Measurements from ENCODE around the gene DMAC1.

Gene DMAC1

GRCh38 chr9:7819984-7820383 lies 20.4 kb upstream of the DMAC1 start:
- Histone ChIP-seq H3K36me3 (ENCODE audit: control insufficient read depth in 2 of 2, insufficient read depth in 2 of 2, low read length in 2 of 2) (no peaks in the 10 kb centered on the region), H3K9me3 (ENCODE audit: control insufficient read depth in 2 of 2, low read length in 2 of 2) (no peaks in the 10 kb centered on the region), H3K4me1 (ENCODE audit: control insufficient read depth in 2 of 2, insufficient read depth in 2 of 2, low read length in 2 of 2) (no peaks in the 10 kb centered on the region), H3K27me3 (ENCODE audit: control insufficient read depth in 2 of 2, insufficient read depth in 2 of 2, low read length in 2 of 2) (no peaks in the 10 kb centered on the region), H3K9ac (ENCODE audit: low read depth in 1 of 2, low read length in 2 of 2) (no peak overlapping the region), H3K27ac (ENCODE audit: low read depth in 2 of 2, low read length in 2 of 2) (no peak overlapping the region), H3K4me3 (ENCODE audit: low read length in 2 of 2) (no peak overlapping the region)

- Histone ChIP-seq H3K36me3 (ENCODE audit: control insufficient read depth in 2 of 2, insufficient read depth in 2 of 2, low read length in 2 of 2) (no peaks in the 10 kb centered on the region), H3K4me1 (ENCODE audit: control insufficient read depth in 2 of 2, insufficient read depth in 2 of 2, low read length in 2 of 2) (peaks cover 4 to 17% of the 10 kb centered on the region in 2 donors), H3K27me3 (ENCODE audit: control insufficient read depth in 2 of 2, insufficient read depth in 2 of 2, low read length in 2 of 2) (no peaks in the 10 kb centered on the region), H3K9me3 (ENCODE audit: control insufficient read depth in 2 of 2, low read length in 2 of 2) (no peaks in the 10 kb centered on the region), H3K27ac (ENCODE audit: low read depth in 2 of 2, low read length in 2 of 2) (no peak overlapping the region), H3K4me3 (ENCODE audit: low read length in 2 of 2) (no peak overlapping the region), H3K9ac (ENCODE audit: low read depth in 1 of 2, low read length in 2 of 2) (no peak overlapping the region)
Observed at GRCh38 chr9:7816021-7816420, 16.4 kb upstream of the DMAC1 start.

GRCh38 chr9:7813030-7813429 lies 13.5 kb upstream of the DMAC1 start:
- H3K27me3 ChIP-seq (ENCODE audit: control insufficient read depth in 2 of 2, insufficient read depth in 2 of 2, low read length in 2 of 2), result no peaks in the 10 kb centered on the region
- H3K27ac ChIP-seq (ENCODE audit: low read depth in 2 of 2, low read length in 2 of 2), result peak overlapping the region in 1 of 2 donors; percentile 31
- no peaks in the 10 kb centered on the region for H3K36me3 ChIP-seq (ENCODE audit: control insufficient read depth in 2 of 2, insufficient read depth in 2 of 2, low read length in 2 of 2)
- peaks cover 12 to 30% of the 10 kb centered on the region in 2 donors for H3K4me1 ChIP-seq (ENCODE audit: control insufficient read depth in 2 of 2, insufficient read depth in 2 of 2, low read length in 2 of 2)
- no peak overlapping the region for H3K4me3 ChIP-seq (ENCODE audit: low read length in 2 of 2)
- H3K9me3 ChIP-seq (ENCODE audit: control insufficient read depth in 2 of 2, low read length in 2 of 2), result no peaks in the 10 kb centered on the region
- H3K9ac ChIP-seq (ENCODE audit: low read depth in 1 of 2, low read length in 2 of 2), result no peak overlapping the region

- Histone ChIP-seq H3K4me1 (ENCODE audit: control insufficient read depth in 2 of 2, insufficient read depth in 2 of 2, low read length in 2 of 2) (peaks cover 12 to 30% of the 10 kb centered on the region in 2 donors), H3K27ac (ENCODE audit: low read depth in 2 of 2, low read length in 2 of 2) (peak overlapping the region; percentile 45 to 53), H3K4me3 (ENCODE audit: low read length in 2 of 2) (no peak overlapping the region), H3K27me3 (ENCODE audit: control insufficient read depth in 2 of 2, insufficient read depth in 2 of 2, low read length in 2 of 2) (no peaks in the 10 kb centered on the region), H3K9me3 (ENCODE audit: control insufficient read depth in 2 of 2, low read length in 2 of 2) (no peaks in the 10 kb centered on the region), H3K9ac (ENCODE audit: low read depth in 1 of 2, low read length in 2 of 2) (no peak overlapping the region), H3K36me3 (ENCODE audit: control insufficient read depth in 2 of 2, insufficient read depth in 2 of 2, low read length in 2 of 2) (no peaks in the 10 kb centered on the region)
Observed at GRCh38 chr9:7811677-7812076, 12.1 kb upstream of the DMAC1 start.

- Histone ChIP-seq H3K27ac (ENCODE audit: low read depth in 2 of 2, low read length in 2 of 2) (no peak overlapping the region), H3K9ac (ENCODE audit: low read depth in 1 of 2, low read length in 2 of 2) (no peak overlapping the region), H3K4me3 (ENCODE audit: low read length in 2 of 2) (no peak overlapping the region)
Observed at GRCh38 chr9:7802666-7803065, 3.1 kb upstream of the DMAC1 start.

GRCh38 chr9:7799944-7800285 lies 337 bp upstream of the DMAC1 start:
- Histone ChIP-seq H3K9ac (ENCODE audit: low read depth in 1 of 2, low read length in 2 of 2) (peak overlapping the region in 1 of 2 donors; percentile 75), H3K4me1 (ENCODE audit: control insufficient read depth in 2 of 2, insufficient read depth in 2 of 2, low read length in 2 of 2) (peaks cover 4 to 7% of the 10 kb centered on the region in 2 donors), H3K27ac (ENCODE audit: low read depth in 2 of 2, low read length in 2 of 2) (peak overlapping the region in 1 of 2 donors; percentile 86), H3K27me3 (ENCODE audit: control insufficient read depth in 2 of 2, insufficient read depth in 2 of 2, low read length in 2 of 2) (no peaks in the 10 kb centered on the region), H3K9me3 (ENCODE audit: control insufficient read depth in 2 of 2, low read length in 2 of 2) (no peaks in the 10 kb centered on the region), H3K36me3 (ENCODE audit: control insufficient read depth in 2 of 2, insufficient read depth in 2 of 2, low read length in 2 of 2) (peaks cover 10 to 11% of the 10 kb centered on the region in 2 donors), H3K4me3 (ENCODE audit: low read length in 2 of 2) (peak overlapping the region; percentile 75 to 91)

More at GRCh38 chr9:7802666-7803065, 3.1 kb upstream of the DMAC1 start:
- Histone ChIP-seq H3K4me1 (ENCODE audit: control insufficient read depth in 2 of 2, insufficient read depth in 2 of 2, low read length in 2 of 2) (peaks cover 4 to 7% of the 10 kb centered on the region in 2 donors), H3K36me3 (ENCODE audit: control insufficient read depth in 2 of 2, insufficient read depth in 2 of 2, low read length in 2 of 2) (no peaks in the 10 kb centered on the region), H3K27me3 (ENCODE audit: control insufficient read depth in 2 of 2, insufficient read depth in 2 of 2, low read length in 2 of 2) (no peaks in the 10 kb centered on the region), H3K9me3 (ENCODE audit: control insufficient read depth in 2 of 2, low read length in 2 of 2) (no peaks in the 10 kb centered on the region)

GRCh38 chr9:7794196-7794595 lies 5.4 kb downstream of the DMAC1 start:
- Histone ChIP-seq H3K36me3 (ENCODE audit: control insufficient read depth in 2 of 2, insufficient read depth in 2 of 2, low read length in 2 of 2) (peaks cover 17 to 26% of the 10 kb centered on the region in 2 donors), H3K27me3 (ENCODE audit: control insufficient read depth in 2 of 2, insufficient read depth in 2 of 2, low read length in 2 of 2) (no peaks in the 10 kb centered on the region), H3K4me1 (ENCODE audit: control insufficient read depth in 2 of 2, insufficient read depth in 2 of 2, low read length in 2 of 2) (peaks cover 4 to 11% of the 10 kb centered on the region in 2 donors), H3K9ac (ENCODE audit: low read depth in 1 of 2, low read length in 2 of 2) (no peak overlapping the region), H3K27ac (ENCODE audit: low read depth in 2 of 2, low read length in 2 of 2) (no peak overlapping the region), H3K9me3 (ENCODE audit: control insufficient read depth in 2 of 2, low read length in 2 of 2) (no peaks in the 10 kb centered on the region), H3K4me3 (ENCODE audit: low read length in 2 of 2) (no peak overlapping the region)

GRCh38 chr9:7791394-7791793 lies 8.2 kb downstream of the DMAC1 start:
- Histone ChIP-seq H3K27ac (ENCODE audit: low read depth in 2 of 2, low read length in 2 of 2) (no peak overlapping the region), H3K27me3 (ENCODE audit: control insufficient read depth in 2 of 2, insufficient read depth in 2 of 2, low read length in 2 of 2) (no peaks in the 10 kb centered on the region), H3K36me3 (ENCODE audit: control insufficient read depth in 2 of 2, insufficient read depth in 2 of 2, low read length in 2 of 2) (peaks cover 17 to 26% of the 10 kb centered on the region in 2 donors), H3K4me1 (ENCODE audit: control insufficient read depth in 2 of 2, insufficient read depth in 2 of 2, low read length in 2 of 2) (peaks cover 0 to 4% of the 10 kb centered on the region in 2 donors), H3K4me3 (ENCODE audit: low read length in 2 of 2) (no peak overlapping the region), H3K9ac (ENCODE audit: low read depth in 1 of 2, low read length in 2 of 2) (no peak overlapping the region), H3K9me3 (ENCODE audit: control insufficient read depth in 2 of 2, low read length in 2 of 2) (no peaks in the 10 kb centered on the region)

GRCh38 chr9:7790819-7791182 lies 8.8 kb downstream of the DMAC1 start:
- Histone ChIP-seq H3K9me3 (ENCODE audit: control insufficient read depth in 2 of 2, low read length in 2 of 2) (no peaks in the 10 kb centered on the region), H3K9ac (ENCODE audit: low read depth in 1 of 2, low read length in 2 of 2) (no peak overlapping the region), H3K27me3 (ENCODE audit: control insufficient read depth in 2 of 2, insufficient read depth in 2 of 2, low read length in 2 of 2) (no peaks in the 10 kb centered on the region), H3K4me1 (ENCODE audit: control insufficient read depth in 2 of 2, insufficient read depth in 2 of 2, low read length in 2 of 2) (peaks cover 0 to 4% of the 10 kb centered on the region in 2 donors), H3K4me3 (ENCODE audit: low read length in 2 of 2) (no peak overlapping the region), H3K27ac (ENCODE audit: low read depth in 2 of 2, low read length in 2 of 2) (no peak overlapping the region), H3K36me3 (ENCODE audit: control insufficient read depth in 2 of 2, insufficient read depth in 2 of 2, low read length in 2 of 2) (peaks cover 13 to 22% of the 10 kb centered on the region in 2 donors)

- H3K36me3 ChIP-seq (ENCODE audit: control insufficient read depth in 2 of 2, insufficient read depth in 2 of 2, low read length in 2 of 2), result peaks cover 9 to 17% of the 10 kb centered on the region in 2 donors
- H3K9ac ChIP-seq (ENCODE audit: low read depth in 1 of 2, low read length in 2 of 2), result no peak overlapping the region
- H3K9me3 ChIP-seq (ENCODE audit: control insufficient read depth in 2 of 2, low read length in 2 of 2), result no peaks in the 10 kb centered on the region
- no peak overlapping the region for H3K4me3 ChIP-seq (ENCODE audit: low read length in 2 of 2)
- no peaks in the 10 kb centered on the region for H3K27me3 ChIP-seq (ENCODE audit: control insufficient read depth in 2 of 2, insufficient read depth in 2 of 2, low read length in 2 of 2)
- H3K4me1 ChIP-seq (ENCODE audit: control insufficient read depth in 2 of 2, insufficient read depth in 2 of 2, low read length in 2 of 2), result peaks cover 0 to 4% of the 10 kb centered on the region in 2 donors
- H3K27ac ChIP-seq (ENCODE audit: low read depth in 2 of 2, low read length in 2 of 2), result no peak overlapping the region
Observed at GRCh38 chr9:7790022-7790818, 9.4 kb downstream of the DMAC1 start.

Data from mucosa of rectum (tissue), 2 donors.